Lower leg skin (tissue), 3 donors: ENCODE measurements around the gene MYL7.

Source experiments
- POLR2A ChIP-seq, 2 donors: fragments of 450-650 bp; IDR thresholded peaks; one replicate each; pipeline ENCODE4 v1.6.1; 2016 to 2017; ENCODE audit warnings: antibody characterized with exemption in 2 of 2, mild to moderate bottlenecking in 1 of 2, moderate library complexity in 1 of 2
- TF ChIP-seq, protein P1 (sequence below), 3 donors: fragments of 450-650 bp; IDR thresholded peaks; one replicate each; pipeline ENCODE4 v1.5.1; 2016; ENCODE audit warnings: antibody characterized with exemption in 3 of 3, mild to moderate bottlenecking in 3 of 3, moderate library complexity in 2 of 3

GRCh38 chr7:44100458-44101302, 40.5 kb downstream of the MYL7 start:
- no peak for TF ChIP-seq POLR2A (IDR thresholded peaks at IDR 0.05)
- TF ChIP-seq, protein P1, sequence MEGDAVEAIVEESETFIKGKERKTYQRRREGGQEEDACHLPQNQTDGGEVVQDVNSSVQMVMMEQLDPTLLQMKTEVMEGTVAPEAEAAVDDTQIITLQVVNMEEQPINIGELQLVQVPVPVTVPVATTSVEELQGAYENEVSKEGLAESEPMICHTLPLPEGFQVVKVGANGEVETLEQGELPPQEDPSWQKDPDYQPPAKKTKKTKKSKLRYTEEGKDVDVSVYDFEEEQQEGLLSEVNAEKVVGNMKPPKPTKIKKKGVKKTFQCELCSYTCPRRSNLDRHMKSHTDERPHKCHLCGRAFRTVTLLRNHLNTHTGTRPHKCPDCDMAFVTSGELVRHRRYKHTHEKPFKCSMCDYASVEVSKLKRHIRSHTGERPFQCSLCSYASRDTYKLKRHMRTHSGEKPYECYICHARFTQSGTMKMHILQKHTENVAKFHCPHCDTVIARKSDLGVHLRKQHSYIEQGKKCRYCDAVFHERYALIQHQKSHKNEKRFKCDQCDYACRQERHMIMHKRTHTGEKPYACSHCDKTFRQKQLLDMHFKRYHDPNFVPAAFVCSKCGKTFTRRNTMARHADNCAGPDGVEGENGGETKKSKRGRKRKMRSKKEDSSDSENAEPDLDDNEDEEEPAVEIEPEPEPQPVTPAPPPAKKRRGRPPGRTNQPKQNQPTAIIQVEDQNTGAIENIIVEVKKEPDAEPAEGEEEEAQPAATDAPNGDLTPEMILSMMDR (IDR thresholded peaks at IDR 0.05) = no peak
